ENCODE data around the gene DOCK1.

DOCK1 gene

GRCh38 chr10:127148933-127149220, 243.6 kb downstream of the DOCK1 start:
- no peak for DNase-seq

- no peak for DNase-seq
These were observed 244.4 kb downstream of the DOCK1 start for GRCh38 chr10:127149501-127150081.

GRCh38 chr10:127150136-127150535, 244.9 kb downstream of the DOCK1 start:
- DNase-seq, result no peak

GRCh38 chr10:127151541-127151940, 246.3 kb downstream of the DOCK1 start:
- no peak for DNase-seq

GRCh38 chr10:127151981-127152699, 246.9 kb downstream of the DOCK1 start:
- no peak for DNase-seq

GRCh38 chr10:127153181-127153580, 248.0 kb downstream of the DOCK1 start:
- DNase-seq, result no peak

GRCh38 chr10:127154831-127155620, 249.8 kb downstream of the DOCK1 start:
- no peak for DNase-seq

- no peak for DNase-seq
These were observed 251.9 kb downstream of the DOCK1 start for GRCh38 chr10:127157089-127157488.

GRCh38 chr10:127157506-127158200, 252.4 kb downstream of the DOCK1 start:
- no peak for DNase-seq

- no peak for DNase-seq
These were observed 253.4 kb downstream of the DOCK1 start for GRCh38 chr10:127158662-127159061.

- DNase-seq, result no peak
These were observed 254.5 kb downstream of the DOCK1 start for GRCh38 chr10:127159648-127160245.

GRCh38 chr10:127161482-127161881, 256.3 kb downstream of the DOCK1 start:
- DNase-seq, result no peak

GRCh38 chr10:127162841-127163240, 257.6 kb downstream of the DOCK1 start:
- DNase-seq, result no peak

GRCh38 chr10:127168261-127168660, 263.0 kb downstream of the DOCK1 start:
- DNase-seq, result no peak

- DNase-seq, result no peak
These were observed 269.6 kb downstream of the DOCK1 start for GRCh38 chr10:127174866-127175265.

GRCh38 chr10:127175357-127176110, 270.3 kb downstream of the DOCK1 start:
- no peak for DNase-seq

GRCh38 chr10:127176649-127177048, 271.4 kb downstream of the DOCK1 start:
- no peak for DNase-seq

- DNase-seq, result no peak
These were observed 274.5 kb downstream of the DOCK1 start for GRCh38 chr10:127179612-127180250.

GRCh38 chr10:127182161-127182560, 276.9 kb downstream of the DOCK1 start:
- no peak for DNase-seq

- no peak for DNase-seq
These were observed 279.4 kb downstream of the DOCK1 start for GRCh38 chr10:127184582-127184981.

- DNase-seq, result no peak
These were observed 281.6 kb downstream of the DOCK1 start for GRCh38 chr10:127186813-127187212.

GRCh38 chr10:127189226-127189625, 284.0 kb downstream of the DOCK1 start:
- DNase-seq, result no peak

Data from right forelimb (tissue), 1 donor.